Trophoblast cell (in vitro differentiated cells and primary cell): ENCODE results near the gene IRX2.

ENCODE experiments used
- DNase-seq, 2 donors: peaks; one replicate each; pipeline ENCODE4 v3.0.0-alpha.2; 2016
- H2AFZ ChIP-seq: 2 replicates; pipeline ENCODE4 v1.6.1; 2013; ENCODE audit warnings: low read length, moderate library complexity, mild to moderate bottlenecking; ENCODE audit not compliant: insufficient read depth, poor library complexity
- H2AK5ac ChIP-seq: 2 replicates; pipeline ENCODE4 v1.6.1; 2013; ENCODE audit warnings: mild to moderate bottlenecking, low read length
- H2BK120ac ChIP-seq: 2 replicates; pipeline ENCODE4 v1.6.1; 2013; ENCODE audit warnings: low read length, mild to moderate bottlenecking, moderate library complexity; ENCODE audit not compliant: insufficient read depth, poor library complexity
- H2BK12ac ChIP-seq: 2 replicates; pipeline ENCODE4 v1.6.1; 2013; ENCODE audit warnings: mild to moderate bottlenecking, low read length, moderate library complexity
- H2BK5ac ChIP-seq: 2 replicates; pipeline ENCODE4 v1.6.1; 2013; ENCODE audit warnings: low read length, low read depth, moderate library complexity, mild to moderate bottlenecking; ENCODE audit not compliant: poor library complexity
- H3K14ac ChIP-seq: 2 replicates; pipeline ENCODE4 v1.6.1; 2013; ENCODE audit warnings: mild to moderate bottlenecking, low read length
- H3K18ac ChIP-seq: 2 replicates; pipeline ENCODE4 v1.6.1; 2013; ENCODE audit warnings: mild to moderate bottlenecking, low read length
- H3K23ac ChIP-seq: 2 replicates; pipeline ENCODE4 v1.6.1; 2013; ENCODE audit warnings: low read length
- H3K27ac ChIP-seq: 2 replicates; pipeline ENCODE4 v1.5.1; 2013; ENCODE audit warnings: low read depth, mild to moderate bottlenecking, inconsistent platforms, low read length, moderate library complexity
- H3K27me3 ChIP-seq: 2 replicates; pipeline ENCODE4 v1.6.1; 2013; ENCODE audit warnings: inconsistent platforms, mild to moderate bottlenecking, low read length, moderate library complexity; ENCODE audit not compliant: insufficient read depth
- H3K36me3 ChIP-seq, 2 experiments: 1 replicate in 1 of 2; 2 replicates in 1 of 2; pipeline ENCODE4 v1.6.1; 2013; ENCODE audit warnings: low read length in 2 of 2, mild to moderate bottlenecking in 2 of 2, moderate library complexity in 1 of 2; ENCODE audit not compliant: insufficient read depth in 2 of 2, control insufficient read depth in 1 of 2
- H3K4ac ChIP-seq: 2 replicates; pipeline ENCODE4 v1.6.1; 2013; ENCODE audit warnings: low read depth, mild to moderate bottlenecking, low read length, moderate library complexity
- H3K4me1 ChIP-seq, 2 experiments: 1 replicate in 1 of 2; 2 replicates in 1 of 2; pipeline ENCODE4 v1.6.1; 2013; ENCODE audit warnings: low read length in 2 of 2, mild to moderate bottlenecking in 2 of 2, moderate library complexity in 1 of 2; ENCODE audit not compliant: insufficient read depth in 2 of 2, control insufficient read depth in 1 of 2
- H3K4me2 ChIP-seq: 2 replicates; pipeline ENCODE4 v1.6.1; 2013; ENCODE audit warnings: inconsistent platforms, mild to moderate bottlenecking, low read length, moderate library complexity
- H3K4me3 ChIP-seq: 2 replicates; pipeline ENCODE4 v1.5.1; 2013; ENCODE audit warnings: mild to moderate bottlenecking, low read depth, low read length, inconsistent platforms
- H3K79me1 ChIP-seq: one replicate; pipeline ENCODE4 v1.6.1; 2013; ENCODE audit warnings: low read length
- H3K79me2 ChIP-seq: 2 replicates; pipeline ENCODE4 v1.6.1; 2013; ENCODE audit warnings: low read length, mild to moderate bottlenecking; ENCODE audit not compliant: control insufficient read depth, insufficient read depth, poor library complexity
- H3K9ac ChIP-seq: 2 replicates; pipeline ENCODE4 v1.6.1; 2013; ENCODE audit warnings: mild to moderate bottlenecking, low read length
- H3K9me3 ChIP-seq: 2 replicates; pipeline ENCODE4 v1.6.1; 2013; ENCODE audit warnings: low read depth, mild to moderate bottlenecking, control low read depth, inconsistent platforms, low read length; ENCODE audit not compliant: insufficient read depth
- H4K12ac ChIP-seq: 2 replicates; pipeline ENCODE4 v1.6.1; 2013; ENCODE audit warnings: low read depth, mild to moderate bottlenecking, low read length, moderate library complexity
- H4K8ac ChIP-seq: 2 replicates; pipeline ENCODE4 v1.6.1; 2013; ENCODE audit warnings: low read depth, mild to moderate bottlenecking, low read length, moderate library complexity
- H4K91ac ChIP-seq: one replicate; pipeline ENCODE4 v1.6.1; 2013; ENCODE audit warnings: low read depth, mild to moderate bottlenecking, low read length, moderate library complexity
- WGBS: extraction: QIAGEN DNeasy Blood & Tissue Kit; methylation state at CpG from one replicate; pipeline ENCODE4 v1.1.7; 2013; ENCODE audit warnings: missing lambda C conversion rate; ENCODE audit not compliant: insufficient read length, insufficient coverage; ENCODE audit errors: extremely low coverage; 5-methylcytosine and 5-hydroxymethylcytosine counted together

Gene IRX2

DNA sequence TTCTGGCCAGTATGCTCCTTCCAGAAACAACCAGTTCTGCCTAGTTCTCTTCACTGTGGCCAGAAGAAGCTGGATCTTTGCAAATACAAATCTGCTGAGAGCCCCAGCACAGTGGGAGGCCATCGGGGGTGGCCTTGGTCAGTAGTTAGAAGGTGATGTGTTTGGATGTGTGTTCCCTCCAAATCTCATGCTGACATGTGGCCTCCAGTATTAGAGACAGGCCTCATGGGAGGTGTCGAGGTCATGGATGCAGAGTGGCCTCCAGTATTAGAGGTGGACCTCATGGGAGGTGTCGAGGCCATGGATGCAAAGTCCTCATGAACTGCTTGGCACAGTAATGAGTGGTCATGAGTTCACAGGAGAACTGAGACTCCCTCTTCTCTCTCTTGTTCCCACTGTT is 7.6 kb upstream of the IRX2 start:
- H4K12ac ChIP-seq, result no peak overlapping the region
- peaks cover 2% of the 10 kb centered on the region for H3K9me3 ChIP-seq
- H3K23ac ChIP-seq, result no peak overlapping the region
- peak overlapping the region; percentile 29 for H4K91ac ChIP-seq
- WGBS, result no CpG with 5 or more reads among the region's 3 CpGs
- H3K27me3 ChIP-seq, result no peaks in the 10 kb centered on the region
- peaks cover 20 to 21% of the 10 kb centered on the region in 2 experiments for H3K4me1 ChIP-seq
- no peak for DNase-seq
- peaks cover 4% of the 10 kb centered on the region for H3K79me2 ChIP-seq
- H3K27ac ChIP-seq, result no peak overlapping the region
- H4K8ac ChIP-seq, result no peak overlapping the region
- no peaks in the 10 kb centered on the region for H3K36me3 ChIP-seq
- H3K4me3 ChIP-seq, result no peak overlapping the region
- no peak overlapping the region for H2BK5ac ChIP-seq
- peaks cover 34% of the 10 kb centered on the region for H3K79me1 ChIP-seq
- H2BK12ac ChIP-seq, result peak overlapping the region; percentile 29
- H3K18ac ChIP-seq, result no peak overlapping the region
- H3K9ac ChIP-seq, result no peak overlapping the region
- H2AFZ ChIP-seq, result no peak overlapping the region
- H2BK120ac ChIP-seq, result no peak overlapping the region
- no peak overlapping the region for H3K4ac ChIP-seq
- peak overlapping the region; percentile 0 for H2AK5ac ChIP-seq
- H3K4me2 ChIP-seq, result no peak overlapping the region
- H3K14ac ChIP-seq, result no peak overlapping the region

DNA sequence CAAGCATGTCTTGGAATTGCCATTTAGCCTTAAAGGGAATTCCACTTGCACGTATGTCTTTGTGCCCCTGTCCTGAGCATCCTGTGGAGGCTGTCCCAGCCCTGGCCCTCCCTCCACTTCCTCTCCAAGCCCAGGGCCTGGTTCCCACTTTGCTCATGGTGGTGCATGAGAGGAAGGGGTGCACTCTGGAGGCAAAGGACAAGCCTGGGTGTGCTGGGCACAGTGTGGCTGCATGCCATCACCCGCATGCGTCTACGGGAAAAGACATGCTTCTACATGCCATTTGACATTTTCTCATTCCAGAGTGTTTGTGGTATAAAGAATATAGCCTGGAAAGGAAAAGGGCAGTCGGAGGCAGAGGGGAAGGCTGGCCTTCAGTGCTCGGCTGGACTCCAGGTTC is 7.2 kb upstream of the IRX2 start:
- peaks cover 4% of the 10 kb centered on the region for H3K79me2 ChIP-seq
- H3K9me3 ChIP-seq, result peaks cover 2% of the 10 kb centered on the region
- no peak overlapping the region for H4K8ac ChIP-seq
- H2AFZ ChIP-seq, result no peak overlapping the region
- H4K91ac ChIP-seq, result peak overlapping the region; percentile 29
- no peak overlapping the region for H3K27ac ChIP-seq
- no peak overlapping the region for H3K4me2 ChIP-seq
- peaks cover 20 to 21% of the 10 kb centered on the region in 2 experiments for H3K4me1 ChIP-seq
- peak overlapping the region; percentile 11 for H3K14ac ChIP-seq
- H3K27me3 ChIP-seq, result no peaks in the 10 kb centered on the region
- H2AK5ac ChIP-seq, result no peak overlapping the region
- no peak overlapping the region for H4K12ac ChIP-seq
- H3K36me3 ChIP-seq, result no peaks in the 10 kb centered on the region
- peak overlapping the region; percentile 90 for H3K18ac ChIP-seq
- H3K4me3 ChIP-seq, result peak overlapping the region; percentile 39
- H3K4ac ChIP-seq, result no peak overlapping the region
- H3K79me1 ChIP-seq, result peaks cover 34% of the 10 kb centered on the region
- peak overlapping the region; percentile 64 for H2BK12ac ChIP-seq
- WGBS, result no CpG with 5 or more reads among the region's 6 CpGs
- no peak overlapping the region for H2BK5ac ChIP-seq
- peak overlapping the region; percentile 77 for H3K23ac ChIP-seq
- H2BK120ac ChIP-seq, result peak overlapping the region; percentile 35
- peak in 1 of 2 donors; percentile 71 for DNase-seq
- no peak overlapping the region for H3K9ac ChIP-seq

DNA sequence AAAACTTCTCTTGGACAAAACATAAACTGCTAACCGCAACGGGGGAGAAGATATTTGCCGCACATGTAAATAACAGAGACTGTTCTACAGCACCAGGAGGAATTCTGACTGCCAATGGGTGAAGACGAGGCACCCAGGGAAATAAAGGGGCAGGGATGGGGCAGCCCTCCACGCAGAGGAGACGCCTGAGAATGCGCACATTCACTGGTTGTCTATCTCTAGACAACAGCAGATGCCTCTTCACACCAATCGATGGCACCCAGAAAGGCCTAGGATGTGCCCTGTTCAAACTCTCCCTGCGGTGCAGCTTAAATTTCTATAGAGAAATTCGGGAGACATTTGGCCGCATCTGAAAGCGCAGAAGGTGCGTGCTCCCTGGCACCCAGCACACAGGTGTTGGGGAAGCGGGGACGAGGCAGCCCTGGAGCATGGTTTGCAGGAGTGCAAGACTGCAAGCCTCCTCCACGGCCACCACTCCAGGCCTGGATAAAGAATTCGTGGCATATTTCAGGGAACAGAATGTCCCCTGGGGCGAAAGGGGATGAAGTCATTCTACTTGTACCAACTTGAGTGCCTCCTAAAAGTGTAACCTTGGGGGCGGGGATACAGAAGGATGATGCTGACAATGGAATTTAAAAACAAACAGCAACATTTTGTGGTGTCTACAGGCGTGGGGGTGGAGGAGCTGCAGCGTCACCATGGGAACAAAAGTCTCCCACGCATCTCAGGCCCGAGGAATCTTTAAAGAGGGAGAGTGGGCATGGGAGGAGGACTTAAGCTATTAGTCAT is 6.3 kb upstream of the IRX2 start:
- H3K36me3 ChIP-seq, result no peaks in the 10 kb centered on the region
- H3K4ac ChIP-seq, result no peak overlapping the region
- H3K23ac ChIP-seq, result no peak overlapping the region
- no peak overlapping the region for H3K9ac ChIP-seq
- peak overlapping the region; percentile 54 for H4K91ac ChIP-seq
- peak overlapping the region; percentile 12 for H2BK5ac ChIP-seq
- H3K27ac ChIP-seq, result peak overlapping the region; percentile 44
- peak overlapping the region; percentile 33 for H3K4me2 ChIP-seq
- peak overlapping the region; percentile 39 for H3K14ac ChIP-seq
- no peak overlapping the region for H2AFZ ChIP-seq
- no CpG with 5 or more reads among the region's 23 CpGs for WGBS
- H3K27me3 ChIP-seq, result peaks cover 2% of the 10 kb centered on the region
- peaks cover 2% of the 10 kb centered on the region for H3K9me3 ChIP-seq
- H3K18ac ChIP-seq, result no peak overlapping the region
- H4K12ac ChIP-seq, result no peak overlapping the region
- peak overlapping the region; percentile 27 for H2BK12ac ChIP-seq
- peaks cover 4% of the 10 kb centered on the region for H3K79me2 ChIP-seq
- peaks cover 26 to 29% of the 10 kb centered on the region in 2 experiments for H3K4me1 ChIP-seq
- peaks cover 34% of the 10 kb centered on the region for H3K79me1 ChIP-seq
- no peak overlapping the region for H3K4me3 ChIP-seq
- DNase-seq, result peak; percentile 97 to 100
- H4K8ac ChIP-seq, result peak overlapping the region; percentile 32
- H2BK120ac ChIP-seq, result no peak overlapping the region
- no peak overlapping the region for H2AK5ac ChIP-seq

DNA sequence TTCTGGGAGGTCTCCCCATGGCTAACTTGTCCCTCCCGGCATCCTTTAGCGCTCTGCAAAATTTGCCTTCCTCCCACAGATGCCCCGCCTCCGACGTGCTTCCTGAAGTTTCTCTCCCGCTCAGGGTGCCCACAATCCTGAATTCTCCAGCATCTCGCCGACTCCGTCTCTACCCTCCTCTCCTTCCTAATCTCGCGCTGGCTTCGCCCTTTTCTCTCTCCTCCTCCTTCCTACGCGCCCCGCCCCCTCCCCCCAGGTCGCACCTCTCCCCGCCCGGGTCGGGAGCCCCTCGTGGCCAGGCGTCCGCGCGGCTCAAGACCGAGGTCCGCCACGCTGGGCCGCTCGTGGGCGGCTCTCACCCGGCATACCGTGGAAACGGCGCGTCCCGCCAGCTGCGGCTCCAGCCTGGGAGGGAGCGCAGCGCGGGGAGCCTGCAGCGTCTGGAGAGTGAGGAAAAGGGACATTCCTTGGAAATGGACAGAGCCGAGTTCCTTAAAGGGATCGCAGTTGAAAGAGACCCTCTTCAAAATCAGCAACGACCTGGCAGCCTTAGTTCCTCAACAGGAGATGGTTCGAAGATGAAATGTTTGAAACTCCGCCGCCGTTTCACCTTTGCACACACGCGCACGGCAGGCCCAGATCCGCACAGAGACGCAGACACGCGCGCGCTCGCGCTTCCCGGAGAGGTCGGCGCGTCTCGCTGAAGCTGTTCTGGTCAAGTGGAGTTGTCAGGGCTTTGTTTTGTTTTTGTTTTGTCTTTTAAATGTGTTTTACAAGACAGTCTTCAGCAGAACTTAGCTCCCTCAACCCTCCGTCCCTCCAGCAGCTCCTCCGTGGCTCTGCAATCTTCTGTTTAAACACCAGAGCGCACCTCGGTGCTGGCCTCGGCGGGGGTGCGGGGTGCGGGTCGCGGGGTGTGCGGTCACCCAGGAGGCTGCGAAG is 5.0 kb upstream of the IRX2 start:
- peaks cover 27 to 29% of the 10 kb centered on the region in 2 experiments for H3K4me1 ChIP-seq
- H3K4ac ChIP-seq, result peak overlapping the region; percentile 57
- peaks cover 37% of the 10 kb centered on the region for H3K79me1 ChIP-seq
- peak overlapping the region; percentile 89 for H3K4me2 ChIP-seq
- peak overlapping the region; percentile 88 for H2BK5ac ChIP-seq
- peak overlapping the region; percentile 91 for H3K4me3 ChIP-seq
- H3K36me3 ChIP-seq, result no peaks in the 10 kb centered on the region
- peak overlapping the region; percentile 80 for H3K27ac ChIP-seq
- H3K18ac ChIP-seq, result peak overlapping the region; percentile 94
- peak overlapping the region; percentile 67 for H4K12ac ChIP-seq
- H3K23ac ChIP-seq, result no peak overlapping the region
- H2AK5ac ChIP-seq, result no peak overlapping the region
- H3K79me2 ChIP-seq, result peaks cover 9% of the 10 kb centered on the region
- H2BK12ac ChIP-seq, result peak overlapping the region; percentile 76
- peak overlapping the region; percentile 98 for H3K14ac ChIP-seq
- H2BK120ac ChIP-seq, result peak overlapping the region; percentile 92
- H3K9me3 ChIP-seq, result peaks cover 2% of the 10 kb centered on the region
- no CpG with 5 or more reads among the region's 76 CpGs for WGBS
- peak overlapping the region; percentile 91 for H4K8ac ChIP-seq
- H3K9ac ChIP-seq, result peak overlapping the region; percentile 83
- H3K27me3 ChIP-seq, result peaks cover 2% of the 10 kb centered on the region
- peak in 1 of 2 donors; percentile 57 for DNase-seq
- H2AFZ ChIP-seq, result peak overlapping the region; percentile 82
- H4K91ac ChIP-seq, result peak overlapping the region; percentile 90
